GM11168 (cell line): Measurements from ENCODE around the gene PATE1.

Experiments used
- in situ Hi-C: fragments of 300-500 bp; cut with MboI; formaldehyde crosslinking; loops from one replicate; pipeline ENCODE4 v1.12.0; 2022; ENCODE audit warnings: low sequenced_read_pairs; ENCODE audit not compliant: unreplicated experiment

Gene PATE1

DNA sequence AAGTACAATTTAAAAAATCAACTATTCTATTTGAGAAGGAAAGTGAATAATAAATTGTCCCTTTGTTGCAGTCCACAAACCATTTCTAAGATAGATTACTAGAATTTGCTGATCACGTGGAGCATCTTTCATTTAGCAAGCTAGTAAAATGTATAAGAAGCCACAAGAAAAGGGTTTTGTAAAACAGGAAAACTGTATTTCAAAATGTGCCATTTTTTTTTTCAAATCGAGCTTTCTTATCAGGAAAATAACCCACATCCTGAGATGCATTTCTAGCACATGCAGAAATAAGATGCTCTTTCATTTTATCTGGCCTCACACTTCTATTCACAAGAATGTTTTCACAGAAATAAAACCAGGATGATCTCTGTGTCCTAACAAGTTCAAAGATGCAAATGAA, 38.6 kb downstream of the PATE1 start:
- in situ Hi-C loops = no loop called here

DNA sequence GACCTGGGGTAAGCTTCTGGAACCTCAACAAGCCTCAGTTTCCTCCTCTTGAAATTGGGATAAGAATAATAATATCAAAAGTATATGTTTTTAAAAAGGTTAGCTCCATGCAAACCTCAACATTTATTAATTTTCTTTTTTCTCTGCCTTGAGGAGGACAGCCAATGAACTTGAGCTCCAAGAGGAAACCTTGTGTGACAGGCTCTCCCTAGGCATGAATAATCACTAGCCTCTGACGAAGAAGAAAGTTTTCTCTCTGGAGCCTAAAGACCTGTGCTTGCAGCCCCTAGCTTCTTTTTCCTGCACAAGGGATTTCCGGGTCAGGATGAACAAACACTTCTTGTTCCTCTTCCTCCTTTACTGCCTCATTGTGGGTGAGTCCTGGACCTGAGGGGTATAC, 41.7 kb downstream of the PATE1 start, which contains the start of gene PATE3:
TSS of gene PATE3 (plus strand) at position 301 of the 400 bp plus-strand sequence. CDS start at position 326, 25 bp downstream.
- in situ Hi-C loops = no loop called here

DNA sequence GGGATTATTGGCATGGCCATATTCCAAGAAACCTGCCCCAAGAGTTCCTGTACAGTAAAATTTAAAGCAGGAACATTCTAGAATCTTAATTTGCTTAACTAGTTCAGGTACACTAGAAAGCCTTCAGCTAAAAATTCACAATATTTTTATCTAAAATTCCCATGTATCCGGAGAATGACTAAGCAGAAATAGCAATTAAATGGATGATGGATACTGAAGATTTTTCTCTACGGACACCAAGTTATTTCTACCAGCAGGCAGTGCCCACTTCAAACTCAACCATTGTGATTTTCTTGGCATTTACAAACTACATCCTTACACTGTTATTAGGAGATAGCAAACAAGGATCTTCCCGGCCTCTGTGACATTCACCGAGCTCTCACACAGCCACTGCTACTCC, 44.7 kb downstream of the PATE1 start:
- in situ Hi-C loops = no loop called here

DNA sequence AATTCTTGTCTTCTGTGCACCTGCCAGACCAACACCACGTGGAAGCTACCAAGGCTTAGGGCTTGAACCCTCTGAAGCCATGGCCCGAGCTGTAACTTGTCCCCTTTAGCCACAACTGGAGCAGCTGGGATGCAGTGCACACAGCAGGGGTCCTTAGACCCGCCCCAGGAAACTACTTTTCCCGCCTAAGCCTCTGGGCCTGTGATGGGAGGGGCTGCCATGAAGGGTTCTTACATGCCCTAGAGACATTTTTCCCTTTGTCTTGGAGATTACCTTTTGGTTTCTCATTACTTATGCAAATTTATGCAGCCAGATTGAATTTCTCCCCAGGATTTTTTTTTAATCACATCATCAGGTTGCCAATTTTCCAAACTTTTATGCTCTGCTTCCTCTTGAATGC, 51.6 kb downstream of the PATE1 start:
- in situ Hi-C loops = no loop called here
